ENCODE results near the gene ACO1. TPM values are rescaled to one million over a fixed set of nuclear protein-coding genes. Genes with fewer than 3 reads are reported as not detected.
A peak's percentile ranks its signal among the peaks of the same experiment; 100 is the strongest.

ACO1 gene
- total RNA-seq, 1 experiment from 2014 or later: 47.6 TPM

- no peak for DNase-seq (ENCODE audit: low read depth)
Observed at GRCh38 chr9:32382565-32383320, 1.7 kb upstream of the ACO1 start.

GRCh38 chr9:32384002-32384363 is 460 bp upstream of the ACO1 start:
- DNase-seq (ENCODE audit: low read depth): no peak

GRCh38 chr9:32385152-32385884 is 875 bp downstream of the ACO1 start:
- DNase-seq (ENCODE audit: low read depth): no peak

GRCh38 chr9:32385885-32386283 is 1.4 kb downstream of the ACO1 start:
- no peak for DNase-seq (ENCODE audit: low read depth)

- DNase-seq (ENCODE audit: low read depth): no peak
Observed at GRCh38 chr9:32387256-32387655, 2.8 kb downstream of the ACO1 start.

GRCh38 chr9:32389365-32389764 is 4.9 kb downstream of the ACO1 start:
- DNase-seq (ENCODE audit: low read depth): no peak

- no peak for DNase-seq (ENCODE audit: low read depth)
Observed at GRCh38 chr9:32393911-32394310, 9.5 kb downstream of the ACO1 start.

- peak; percentile 24 for DNase-seq (ENCODE audit: low read depth)
Observed at GRCh38 chr9:32394381-32395049, 10.1 kb downstream of the ACO1 start.

- DNase-seq (ENCODE audit: low read depth): peak; percentile 89
Observed at GRCh38 chr9:32395510-32396216, 11.2 kb downstream of the ACO1 start.

- peak; percentile 51 for DNase-seq (ENCODE audit: low read depth)
Observed at GRCh38 chr9:32398207-32398606, 13.8 kb downstream of the ACO1 start.

GRCh38 chr9:32399110-32399815 is 14.8 kb downstream of the ACO1 start:
- no peak for DNase-seq (ENCODE audit: low read depth)

- no peak for DNase-seq (ENCODE audit: low read depth)
Observed at GRCh38 chr9:32401488-32401887, 17.0 kb downstream of the ACO1 start.

GRCh38 chr9:32403567-32404260 is 19.3 kb downstream of the ACO1 start:
- peak; percentile 40 for DNase-seq (ENCODE audit: low read depth)

- no peak for DNase-seq (ENCODE audit: low read depth)
Observed at GRCh38 chr9:32404402-32404801, 20.0 kb downstream of the ACO1 start.

GRCh38 chr9:32404856-32405255 is 20.4 kb downstream of the ACO1 start:
- DNase-seq (ENCODE audit: low read depth): no peak

- no peak for DNase-seq (ENCODE audit: low read depth)
Observed at GRCh38 chr9:32405506-32405905, 21.1 kb downstream of the ACO1 start.

- DNase-seq (ENCODE audit: low read depth): no peak
Observed at GRCh38 chr9:32406046-32406445, 21.6 kb downstream of the ACO1 start.

- no peak for DNase-seq (ENCODE audit: low read depth)
Observed at GRCh38 chr9:32411753-32412152, 27.3 kb downstream of the ACO1 start.

GRCh38 chr9:32412440-32412839 is 28.0 kb downstream of the ACO1 start:
- no peak for DNase-seq (ENCODE audit: low read depth)

- no peak for DNase-seq (ENCODE audit: low read depth)
Observed at GRCh38 chr9:32413424-32413823, 29.0 kb downstream of the ACO1 start.

- no peak for DNase-seq (ENCODE audit: low read depth)
Observed at GRCh38 chr9:32414856-32415255, 30.4 kb downstream of the ACO1 start.
